GM10266 (cell line): ENCODE results near the gene ZNF195.

Experiments
- DNase-seq: peaks from one replicate; pipeline ENCODE4 v3.0.0; 2012; ENCODE audit errors: extremely low spot score
- TF ChIP-seq, protein P1 (sequence below): IDR thresholded peaks from 2 replicates; pipeline ENCODE4 v1.5.1; 2012; ENCODE audit warnings: mild to moderate bottlenecking, low read depth; ENCODE audit not compliant: control insufficient read depth, insufficient read depth; ENCODE audit errors: missing control alignments

The ZNF195 gene

DNA sequence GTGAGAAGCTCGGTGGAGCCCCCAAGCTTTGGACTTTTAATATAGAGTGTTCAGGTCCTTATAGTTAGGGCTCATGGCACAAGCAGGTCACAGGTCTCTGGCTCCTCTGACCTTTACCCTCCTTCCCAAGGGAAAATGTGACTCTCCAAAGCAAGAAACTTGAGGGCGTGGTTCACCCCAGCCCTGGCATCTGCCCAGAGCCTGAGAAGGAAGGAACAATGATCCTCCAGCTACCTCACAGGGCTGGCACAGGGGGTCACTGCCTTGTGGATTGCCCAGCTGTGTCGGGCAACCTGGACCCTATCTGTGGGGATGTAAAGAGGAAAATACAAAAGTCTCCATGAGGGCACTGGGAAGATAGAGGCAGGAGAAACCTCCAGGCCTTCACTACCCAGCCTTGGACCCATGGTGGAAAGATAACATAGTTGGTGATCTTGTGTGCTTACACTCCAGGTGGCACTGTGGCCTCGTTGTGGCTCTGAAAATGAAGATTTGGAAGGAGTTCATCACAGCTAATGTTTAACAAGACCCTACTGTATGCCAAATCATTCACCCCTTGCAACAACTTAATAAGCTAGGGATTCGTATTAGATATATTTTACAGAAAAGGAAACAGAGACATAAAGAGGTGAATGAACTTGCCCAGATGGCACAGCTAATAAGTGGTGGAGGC, 3.8 kb upstream of the ZNF195 start:
- DNase-seq, result no peak
- TF ChIP-seq, protein P1, sequence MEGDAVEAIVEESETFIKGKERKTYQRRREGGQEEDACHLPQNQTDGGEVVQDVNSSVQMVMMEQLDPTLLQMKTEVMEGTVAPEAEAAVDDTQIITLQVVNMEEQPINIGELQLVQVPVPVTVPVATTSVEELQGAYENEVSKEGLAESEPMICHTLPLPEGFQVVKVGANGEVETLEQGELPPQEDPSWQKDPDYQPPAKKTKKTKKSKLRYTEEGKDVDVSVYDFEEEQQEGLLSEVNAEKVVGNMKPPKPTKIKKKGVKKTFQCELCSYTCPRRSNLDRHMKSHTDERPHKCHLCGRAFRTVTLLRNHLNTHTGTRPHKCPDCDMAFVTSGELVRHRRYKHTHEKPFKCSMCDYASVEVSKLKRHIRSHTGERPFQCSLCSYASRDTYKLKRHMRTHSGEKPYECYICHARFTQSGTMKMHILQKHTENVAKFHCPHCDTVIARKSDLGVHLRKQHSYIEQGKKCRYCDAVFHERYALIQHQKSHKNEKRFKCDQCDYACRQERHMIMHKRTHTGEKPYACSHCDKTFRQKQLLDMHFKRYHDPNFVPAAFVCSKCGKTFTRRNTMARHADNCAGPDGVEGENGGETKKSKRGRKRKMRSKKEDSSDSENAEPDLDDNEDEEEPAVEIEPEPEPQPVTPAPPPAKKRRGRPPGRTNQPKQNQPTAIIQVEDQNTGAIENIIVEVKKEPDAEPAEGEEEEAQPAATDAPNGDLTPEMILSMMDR, result no peak

DNA sequence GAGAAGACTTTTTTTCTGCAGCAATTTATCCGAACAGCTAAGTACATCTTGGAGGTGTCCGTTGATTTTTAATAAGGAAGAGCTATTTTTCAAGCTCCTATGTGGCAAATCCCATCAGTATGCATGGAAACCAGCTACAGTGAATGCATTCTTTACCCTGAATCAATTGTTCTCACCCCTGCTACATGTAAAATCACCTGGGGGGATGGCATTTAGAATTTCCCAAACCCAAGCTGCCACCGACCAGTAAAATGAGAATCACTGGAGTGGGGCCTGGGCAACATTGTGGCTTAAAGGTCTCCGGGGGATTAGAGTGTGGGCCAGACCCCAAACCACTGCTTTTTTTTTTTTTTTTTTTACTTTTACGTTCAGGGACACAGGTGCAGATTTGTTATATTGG, 2.8 kb upstream of the ZNF195 start:
- TF ChIP-seq, protein P1, result no peak
- no peak for DNase-seq

DNA sequence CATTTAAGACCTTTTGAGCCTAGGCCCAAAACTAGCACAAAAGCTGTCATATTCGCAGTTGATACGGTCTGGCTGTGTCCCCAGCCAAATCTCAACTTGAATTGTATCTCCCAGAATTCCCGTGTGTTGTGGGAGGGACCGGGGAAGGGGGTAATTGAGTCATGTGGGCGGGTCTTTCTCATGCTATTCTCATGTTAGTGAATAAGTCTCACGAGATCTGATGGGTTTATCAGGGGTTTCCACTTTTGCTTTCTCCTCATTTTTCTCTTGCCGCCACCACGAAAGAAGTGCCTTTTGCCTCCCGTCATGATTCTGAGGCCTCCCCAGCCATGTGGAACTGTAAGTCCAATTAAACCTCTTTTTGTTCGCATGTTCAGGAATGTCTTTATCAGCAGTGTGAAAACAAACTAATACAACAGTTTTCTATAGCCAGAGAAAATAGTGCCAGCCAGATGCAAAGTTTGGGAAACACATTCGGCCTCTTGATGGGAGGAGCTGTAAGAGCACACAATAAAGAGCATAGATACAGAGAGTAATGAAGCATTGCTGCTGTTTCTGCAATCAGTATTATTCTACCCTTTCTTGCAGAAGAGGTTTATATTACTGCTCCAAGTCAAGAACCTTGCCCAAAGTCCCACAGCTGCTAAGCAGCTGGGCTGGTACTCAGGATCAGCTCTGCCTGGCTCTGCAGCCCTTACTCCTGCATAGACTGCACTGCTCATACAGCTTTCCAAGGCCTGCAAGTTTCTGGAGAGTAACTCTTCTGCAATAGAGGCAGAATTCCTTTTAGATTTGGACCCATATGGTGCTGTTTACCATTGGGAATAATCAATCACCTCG, 2.0 kb upstream of the ZNF195 start:
- TF ChIP-seq, protein P1, result no peak
- DNase-seq, result no peak

GRCh38 chr11:3375552-3375951, 3.4 kb downstream of the ZNF195 start:
- DNase-seq, result no peak
- TF ChIP-seq, protein P1, result no peak

DNA sequence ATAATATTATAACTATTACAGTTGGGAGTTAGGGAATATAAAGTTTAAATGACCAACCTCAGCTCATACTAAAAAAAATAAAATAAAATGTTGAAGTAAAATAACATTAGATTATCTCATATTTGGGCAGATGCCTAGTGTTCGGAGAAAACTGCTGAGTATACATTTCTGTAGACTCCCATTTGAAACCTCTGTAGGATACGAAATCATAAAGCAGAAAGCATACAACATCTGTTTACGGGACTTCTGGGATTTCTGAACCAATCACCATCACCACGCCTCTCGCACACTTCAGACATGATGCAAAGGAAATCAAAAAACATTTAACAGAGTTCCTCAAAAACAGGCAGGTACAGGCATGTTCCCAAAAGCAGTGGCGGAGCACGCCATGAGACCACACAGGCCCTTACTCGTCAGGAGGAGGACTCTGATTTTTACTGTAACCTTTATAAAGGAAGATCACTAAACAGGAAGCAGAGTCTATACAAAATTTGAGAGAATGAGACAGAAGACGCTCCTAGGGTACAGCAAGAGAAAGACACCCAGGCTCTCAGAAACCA, 8.6 kb downstream of the ZNF195 start:
- no peak for DNase-seq
- TF ChIP-seq, protein P1, result no peak

GRCh38 chr11:3369366-3369765, 9.6 kb downstream of the ZNF195 start:
- no peak for DNase-seq

DNA sequence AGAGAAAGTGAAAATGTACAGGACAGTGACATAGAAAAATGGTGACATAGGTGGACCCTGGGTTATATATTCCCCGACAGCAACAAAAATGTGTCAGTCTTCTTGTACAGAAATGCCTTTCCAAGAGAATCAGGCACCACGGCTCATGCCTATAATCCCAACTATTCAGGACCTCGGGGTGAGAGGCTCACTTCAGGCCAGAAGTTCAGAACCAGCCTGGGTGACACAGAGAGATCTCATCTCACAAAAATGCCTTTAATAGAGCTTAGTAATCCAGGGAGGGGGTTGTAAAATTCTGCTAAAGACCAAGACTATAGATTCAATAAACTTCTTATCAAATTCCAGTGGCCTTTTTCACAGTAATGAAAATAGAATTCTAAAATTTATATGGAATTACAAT, 10.7 kb downstream of the ZNF195 start:
- no peak for DNase-seq
- TF ChIP-seq, protein P1, result no peak

More at GRCh38 chr11:3369366-3369765, 9.6 kb downstream of the ZNF195 start:
- TF ChIP-seq, protein P1, result no peak
